DMS79 (cell line): ENCODE results near the gene FGF2.
A peak's percentile ranks its signal among the peaks of the same experiment; 100 is the strongest.

Experiments used
- DNase-seq: peaks from one replicate; lab custom pipeline; 2025; lab: John Stamatoyannopoulos, UW

Gene FGF2

DNA sequence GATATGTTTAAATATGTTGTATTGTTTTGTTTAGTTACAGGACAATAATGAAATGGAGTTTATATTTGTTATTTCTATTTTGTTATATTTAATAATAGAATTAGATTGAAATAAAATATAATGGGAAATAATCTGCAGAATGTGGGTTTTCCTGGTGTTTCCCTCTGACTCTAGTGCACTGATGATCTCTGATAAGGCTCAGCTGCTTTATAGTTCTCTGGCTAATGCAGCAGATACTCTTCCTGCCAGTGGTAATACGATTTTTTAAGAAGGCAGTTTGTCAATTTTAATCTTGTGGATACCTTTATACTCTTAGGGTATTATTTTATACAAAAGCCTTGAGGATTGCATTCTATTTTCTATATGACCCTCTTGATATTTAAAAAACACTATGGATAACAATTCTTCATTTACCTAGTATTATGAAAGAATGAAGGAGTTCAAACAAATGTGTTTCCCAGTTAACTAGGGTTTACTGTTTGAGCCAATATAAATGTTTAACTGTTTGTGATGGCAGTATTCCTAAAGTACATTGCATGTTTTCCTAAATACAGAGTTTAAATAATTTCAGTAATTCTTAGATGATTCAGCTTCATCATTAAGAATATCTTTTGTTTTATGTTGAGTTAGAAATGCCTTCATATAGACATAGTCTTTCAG lies 68.8 kb downstream of the FGF2 start:
- DNase-seq: no peak

DNA sequence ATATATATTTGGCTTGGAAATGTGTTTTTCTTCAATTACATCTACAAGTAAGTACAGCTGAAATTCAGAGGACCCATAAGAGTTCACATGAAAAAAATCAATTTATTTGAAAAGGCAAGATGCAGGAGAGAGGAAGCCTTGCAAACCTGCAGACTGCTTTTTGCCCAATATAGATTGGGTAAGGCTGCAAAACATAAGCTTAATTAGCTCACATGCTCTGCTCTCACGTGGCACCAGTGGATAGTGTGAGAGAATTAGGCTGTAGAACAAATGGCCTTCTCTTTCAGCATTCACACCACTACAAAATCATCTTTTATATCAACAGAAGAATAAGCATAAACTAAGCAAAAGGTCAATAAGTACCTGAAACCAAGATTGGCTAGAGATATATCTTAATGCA lies 69.6 kb downstream of the FGF2 start:
- DNase-seq: no peak

DNA sequence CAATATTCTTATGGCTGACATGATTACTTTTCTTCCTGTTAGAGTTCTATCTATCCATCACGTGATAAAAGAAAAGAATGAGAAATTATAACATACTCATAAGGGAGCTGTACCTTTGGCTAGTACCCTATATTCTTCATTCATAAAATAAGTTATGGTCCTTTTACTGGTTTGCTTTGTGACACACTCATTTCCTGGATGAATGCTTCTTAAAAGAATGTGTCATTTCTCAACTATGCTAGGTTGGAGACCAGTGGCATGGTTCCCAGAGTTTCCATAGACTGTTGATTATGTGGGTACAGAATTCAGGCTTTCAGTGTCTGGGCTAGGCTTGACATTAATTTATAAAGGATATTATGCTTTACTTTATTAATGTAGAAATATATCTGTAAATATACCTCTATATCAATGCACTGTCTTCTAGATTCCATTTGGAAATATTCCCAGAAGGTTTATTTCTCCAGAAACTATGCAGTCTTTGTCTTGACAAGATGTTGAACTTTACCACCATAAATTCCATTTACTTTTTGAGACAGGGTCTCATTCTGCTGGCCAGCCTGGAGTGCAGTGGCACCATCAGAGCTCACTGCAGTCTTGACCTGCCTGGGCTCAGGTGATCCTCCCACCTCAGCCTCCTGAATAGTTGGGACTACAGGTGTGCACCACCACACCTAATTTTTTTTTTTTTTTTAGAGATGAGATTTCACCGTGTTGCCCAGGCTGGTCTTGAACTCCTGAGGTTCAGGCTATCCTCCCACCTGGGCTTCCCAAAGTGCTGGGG lies 71.9 kb downstream of the FGF2 start:
- DNase-seq: no peak

DNA sequence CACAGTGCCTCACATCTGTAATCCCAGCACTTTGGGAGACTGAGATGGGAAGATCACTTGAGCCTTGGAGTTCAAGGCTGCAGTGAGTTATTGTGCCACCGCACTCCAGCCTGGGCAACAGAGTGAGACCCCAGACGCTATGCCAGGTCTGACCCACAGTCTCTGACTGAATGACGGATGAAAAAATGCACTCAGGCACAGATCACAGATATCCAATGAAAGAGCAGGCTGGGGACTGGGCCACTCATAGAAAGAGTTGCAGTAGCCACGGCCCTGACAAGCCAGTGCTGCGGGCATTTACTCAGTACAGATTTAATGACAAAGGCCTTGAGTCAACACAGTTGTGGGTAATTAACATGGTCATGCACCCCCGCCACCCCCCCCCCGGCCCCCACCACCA lies 73.1 kb downstream of the FGF2 start:
- no peak for DNase-seq

DNA sequence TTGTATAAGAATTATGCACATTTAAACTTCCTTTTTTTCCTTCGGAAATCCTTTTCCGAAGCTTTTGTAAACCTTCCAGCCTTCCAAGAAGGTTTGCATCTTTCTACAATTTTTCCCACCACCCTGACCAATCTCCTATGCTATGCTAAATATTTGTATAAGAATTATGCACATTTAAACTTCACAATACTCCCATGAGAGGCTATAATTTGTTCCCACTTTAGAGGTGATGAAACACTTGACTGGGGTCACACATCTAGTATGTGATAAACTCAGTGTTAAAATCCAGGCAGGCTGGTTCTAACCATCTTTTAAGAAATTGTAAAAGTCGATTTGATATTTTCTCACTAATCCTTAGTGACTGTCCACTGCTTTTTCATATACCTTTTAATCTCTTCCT lies 73.7 kb downstream of the FGF2 start:
- no peak for DNase-seq

DNA sequence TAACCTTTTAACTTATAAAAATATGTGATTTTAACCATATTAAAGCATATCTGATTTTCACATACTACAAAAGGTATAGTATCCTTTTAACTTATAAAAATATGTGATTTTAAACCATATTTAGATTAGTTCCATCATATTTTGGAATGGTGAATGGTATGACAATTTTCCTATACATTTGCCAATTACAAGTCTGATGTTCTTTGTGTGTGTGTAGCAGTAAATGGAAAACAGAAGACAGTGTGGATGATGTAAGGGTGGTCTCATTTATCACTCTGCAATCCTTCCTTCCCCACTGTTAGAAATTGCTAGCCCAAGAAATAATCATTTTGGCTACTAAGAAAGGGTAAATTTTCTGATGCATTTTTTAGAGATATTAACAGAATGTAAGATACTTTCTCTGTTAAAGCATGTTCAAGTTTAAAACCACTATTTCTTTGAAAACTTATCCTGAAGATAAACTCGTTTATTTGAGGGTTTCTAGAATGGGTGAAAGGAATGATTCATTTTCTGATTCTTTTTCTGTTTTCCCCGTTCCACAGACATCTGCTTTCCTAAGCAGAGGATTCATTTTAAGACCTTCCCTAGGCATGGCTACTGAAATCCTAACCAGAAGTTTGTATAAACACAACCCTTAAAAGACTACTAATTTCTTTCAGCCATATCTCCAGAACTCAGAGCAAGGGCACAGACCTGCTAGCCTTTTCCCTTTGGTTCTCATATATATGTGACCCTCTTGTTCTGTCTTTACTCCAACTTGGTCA lies 74.8 kb downstream of the FGF2 start:
- DNase-seq: no peak

DNA sequence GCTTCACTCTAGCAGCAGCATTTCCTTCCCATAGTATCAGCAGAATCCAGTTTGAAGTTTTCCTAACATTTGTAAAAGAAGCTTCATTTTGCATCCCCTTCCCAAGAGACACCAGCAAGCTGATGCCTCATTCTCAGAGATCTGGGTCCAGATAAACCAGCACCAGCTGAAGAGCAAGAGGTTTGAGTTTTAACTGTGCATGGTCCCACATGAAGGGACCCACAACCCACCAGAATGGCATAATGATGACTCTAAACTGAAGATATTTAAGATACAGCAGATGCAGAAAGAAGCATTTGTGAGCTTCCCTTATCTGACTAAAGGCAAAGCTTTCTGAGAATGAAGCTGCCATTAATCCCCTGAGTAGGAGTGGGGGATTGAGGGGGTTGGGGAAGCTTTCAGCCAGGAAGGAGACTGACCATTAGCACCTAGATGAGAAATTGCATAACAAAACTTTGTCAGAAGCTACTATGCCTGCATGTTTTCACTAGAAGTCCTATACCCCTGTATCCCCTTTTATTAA lies 77.2 kb downstream of the FGF2 start:
- DNase-seq: no peak

DNA sequence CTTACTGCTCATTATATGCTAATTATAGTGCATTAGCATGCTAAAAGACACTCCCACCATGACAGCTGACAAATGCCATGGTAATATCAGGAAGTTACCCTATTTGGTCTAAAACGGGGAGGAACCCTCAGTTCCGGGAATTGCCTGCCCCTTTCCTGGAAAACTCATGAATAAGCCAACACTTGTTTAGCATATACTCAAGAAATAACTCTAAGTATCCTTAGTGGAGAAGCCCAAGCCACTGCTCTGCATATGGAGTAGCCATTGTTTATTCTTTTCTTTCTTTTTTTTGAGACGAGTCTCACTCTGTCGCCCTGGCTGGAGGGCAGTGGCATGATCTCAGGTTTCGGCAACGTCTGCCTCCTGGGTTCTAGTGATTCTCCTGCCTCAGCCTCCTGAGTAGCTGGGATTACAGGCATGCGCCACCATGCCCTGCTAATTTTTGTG lies 80.3 kb downstream of the FGF2 start:
- no peak for DNase-seq

DNA sequence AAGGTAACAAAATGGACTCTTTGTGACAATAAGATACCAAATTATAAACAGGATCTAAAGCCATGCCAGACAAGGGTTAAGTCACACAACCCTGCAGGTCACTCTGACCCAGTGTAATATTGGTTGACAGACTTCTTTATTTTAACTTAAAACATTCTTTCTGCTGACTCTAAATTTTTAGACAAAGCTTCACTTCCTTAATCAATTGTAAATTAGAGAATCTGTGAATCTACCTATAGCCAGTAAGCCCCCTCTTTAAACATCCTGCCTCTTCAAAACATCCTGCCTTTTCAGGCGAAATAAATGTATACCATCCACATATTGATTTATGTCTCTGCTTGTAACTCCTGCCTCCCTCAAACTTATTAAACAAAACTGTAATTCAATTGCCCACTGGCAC lies 81.6 kb downstream of the FGF2 start:
- no peak for DNase-seq

DNA sequence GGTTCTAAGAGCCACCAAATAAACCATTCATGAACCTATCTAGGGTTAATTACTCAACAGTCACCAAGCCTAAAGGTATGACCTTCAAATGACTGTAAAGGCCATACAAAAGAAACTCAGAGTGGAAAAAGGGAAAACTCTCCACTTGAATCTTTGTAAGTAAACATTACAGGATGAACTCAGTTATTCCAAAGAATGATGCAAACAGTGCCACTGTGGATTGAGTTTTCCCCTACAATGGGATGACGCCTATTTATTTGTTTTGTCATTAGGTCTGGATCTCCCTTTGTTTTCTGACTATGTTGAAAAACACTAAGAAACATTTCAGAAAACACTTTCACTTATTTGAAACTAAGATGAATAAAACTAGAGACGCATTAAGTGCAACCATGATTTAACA lies 83.1 kb downstream of the FGF2 start:
- DNase-seq: no peak

DNA sequence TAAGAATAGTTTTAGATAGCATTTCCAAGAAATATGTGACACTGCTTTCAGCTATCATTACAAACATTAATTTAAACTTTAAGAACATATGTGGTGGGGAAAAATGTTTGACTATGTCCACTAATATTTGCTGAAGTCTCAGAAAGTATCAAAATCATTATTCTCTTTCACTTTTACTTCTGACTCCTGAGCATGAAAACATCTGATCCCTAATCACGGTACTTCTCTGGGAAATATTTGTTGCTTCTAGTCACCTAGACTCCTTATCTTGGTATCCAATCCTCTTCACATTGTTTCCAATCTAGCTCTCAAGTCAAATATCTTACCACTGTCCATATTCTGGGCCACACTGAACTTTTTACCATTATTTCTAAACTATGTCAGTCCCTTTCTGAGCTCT lies 85.0 kb downstream of the FGF2 start:
- DNase-seq: no peak

DNA sequence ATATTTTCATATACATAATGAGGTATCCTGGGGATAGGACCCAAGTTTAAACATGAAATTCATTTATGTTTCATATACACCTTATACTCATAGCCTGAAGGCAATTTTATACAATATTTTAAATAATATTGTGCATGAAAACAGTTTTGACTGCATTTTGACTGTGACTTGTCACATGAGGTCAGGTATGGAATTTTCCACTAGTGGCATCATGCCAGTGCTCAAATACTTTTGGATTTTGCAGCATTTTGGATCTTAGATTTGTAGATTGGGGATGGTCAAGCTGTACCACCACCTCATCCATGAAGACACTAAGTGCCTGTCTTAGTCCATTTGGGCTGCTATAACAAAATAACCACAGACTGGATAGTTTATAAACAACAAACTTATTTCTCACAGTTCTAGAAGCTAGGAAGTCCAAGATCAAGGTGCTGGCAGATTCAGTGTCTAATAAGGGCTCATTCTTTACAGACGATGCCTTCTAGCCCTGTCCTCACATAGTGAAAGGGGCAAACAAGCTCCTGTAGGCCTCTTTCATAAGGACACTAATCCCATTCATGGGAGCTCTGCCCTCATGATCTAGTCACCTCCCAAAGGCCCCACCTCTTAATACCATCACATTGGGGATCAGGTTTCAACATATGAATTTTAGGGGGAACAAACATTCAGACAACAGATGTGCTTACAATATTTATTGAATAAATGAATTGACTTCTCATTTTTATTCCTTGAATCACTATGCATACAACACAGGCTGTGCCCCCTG lies 86.4 kb downstream of the FGF2 start:
- no peak for DNase-seq

DNA sequence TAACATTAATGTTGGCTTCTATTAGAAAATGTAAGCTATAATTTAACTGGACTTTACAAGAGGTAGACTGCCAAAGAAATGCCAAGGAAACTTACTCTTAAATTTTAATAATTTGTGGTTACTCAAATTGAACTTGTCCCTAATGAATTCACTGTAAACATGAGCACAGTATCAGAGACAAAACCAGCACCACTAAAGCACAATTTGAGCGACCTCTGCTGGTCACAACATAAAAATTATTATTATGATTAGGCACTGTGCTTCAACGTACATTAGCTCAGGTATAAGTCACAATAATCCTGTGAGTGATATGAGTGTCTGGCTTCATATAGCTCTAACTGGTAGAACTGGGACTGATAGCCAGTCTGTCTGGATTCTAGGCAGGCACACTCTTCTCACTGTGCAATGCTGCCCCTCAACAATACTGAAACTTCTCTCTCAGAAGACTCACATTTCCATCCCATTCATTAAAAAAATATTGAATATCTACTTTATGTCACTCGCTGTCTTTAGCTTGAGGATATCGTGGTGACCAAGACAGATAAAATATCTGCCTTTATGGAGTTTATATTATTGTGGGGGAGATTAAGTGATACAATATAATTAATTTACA lies 87.8 kb downstream of the FGF2 start:
- no peak for DNase-seq

DNA sequence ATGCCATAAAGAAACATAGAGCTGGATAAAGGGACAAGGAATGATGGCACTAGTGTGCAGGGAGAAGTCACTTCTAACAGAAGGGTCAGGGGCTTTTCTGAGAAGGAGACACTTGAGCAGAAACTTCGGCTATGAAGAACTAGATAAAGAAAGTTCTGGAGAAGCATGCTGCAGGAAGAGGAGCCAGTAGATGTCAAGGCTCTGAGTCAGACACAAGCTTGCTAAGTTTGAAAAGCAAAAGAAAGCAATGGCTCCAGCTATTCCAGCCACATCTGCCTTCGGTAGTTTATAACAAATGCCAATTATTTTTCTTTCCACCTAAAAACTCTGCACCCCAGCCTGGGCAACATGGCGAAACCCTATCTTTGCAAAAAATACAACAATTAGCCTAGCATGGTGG lies 88.3 kb downstream of the FGF2 start:
- DNase-seq: no peak

DNA sequence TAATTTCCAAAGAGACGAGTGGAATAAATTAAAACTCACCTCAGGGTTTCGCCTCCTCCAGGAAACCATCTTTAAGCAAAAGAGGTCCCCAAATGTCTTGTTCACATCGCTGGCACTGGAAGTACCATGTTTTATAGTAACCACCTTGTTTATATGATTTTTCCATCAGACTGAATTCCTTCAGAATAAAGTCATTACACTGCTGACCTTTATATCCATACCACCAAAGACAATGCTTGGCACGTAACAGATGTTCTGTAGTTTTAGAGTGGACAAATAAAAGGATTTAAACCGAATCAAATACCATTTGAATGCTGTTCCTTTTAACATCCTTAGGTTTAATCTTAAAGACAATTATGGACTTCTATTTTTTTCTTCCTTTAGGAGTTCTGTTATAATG lies 91.1 kb downstream of the FGF2 start:
- no peak for DNase-seq

DNA sequence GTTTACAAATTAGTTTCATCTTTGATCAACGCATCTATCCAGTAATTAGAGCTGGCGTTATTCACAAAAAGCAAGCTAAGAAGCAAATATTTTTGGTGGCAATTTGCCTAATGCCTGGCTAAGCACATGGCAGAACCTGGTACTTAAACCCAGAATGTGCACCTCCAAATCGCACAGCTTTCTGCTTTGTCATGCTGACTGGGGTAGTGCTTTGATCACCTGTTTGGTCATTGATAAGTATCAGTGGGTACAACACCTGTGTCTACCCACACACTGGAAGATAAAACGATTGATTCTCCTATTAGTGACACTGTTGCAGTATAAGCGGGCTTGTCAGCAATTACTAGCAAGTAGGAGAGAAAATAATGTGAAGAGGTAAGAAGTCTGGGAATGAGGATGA lies 93.8 kb downstream of the FGF2 start:
- no peak for DNase-seq

DNA sequence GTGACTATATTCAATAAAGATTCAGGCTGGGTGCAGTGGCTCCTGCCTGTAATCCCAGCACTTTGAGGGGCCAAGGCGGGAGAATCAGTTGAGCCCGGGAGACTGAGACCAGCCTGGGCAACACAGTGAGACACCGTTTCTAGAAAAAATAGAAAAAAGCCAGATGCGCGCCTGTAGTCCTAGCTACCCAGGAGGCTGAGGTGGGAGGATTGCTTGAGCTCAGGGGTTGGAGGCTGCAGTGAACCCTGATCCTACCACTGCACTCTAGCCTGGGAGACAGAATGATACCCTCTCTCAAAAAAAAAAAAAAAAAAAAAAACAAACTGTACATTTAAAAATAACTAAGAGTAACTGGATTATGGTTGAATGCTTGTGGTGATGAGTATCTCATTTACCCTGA lies 94.7 kb downstream of the FGF2 start:
- no peak for DNase-seq

DNA sequence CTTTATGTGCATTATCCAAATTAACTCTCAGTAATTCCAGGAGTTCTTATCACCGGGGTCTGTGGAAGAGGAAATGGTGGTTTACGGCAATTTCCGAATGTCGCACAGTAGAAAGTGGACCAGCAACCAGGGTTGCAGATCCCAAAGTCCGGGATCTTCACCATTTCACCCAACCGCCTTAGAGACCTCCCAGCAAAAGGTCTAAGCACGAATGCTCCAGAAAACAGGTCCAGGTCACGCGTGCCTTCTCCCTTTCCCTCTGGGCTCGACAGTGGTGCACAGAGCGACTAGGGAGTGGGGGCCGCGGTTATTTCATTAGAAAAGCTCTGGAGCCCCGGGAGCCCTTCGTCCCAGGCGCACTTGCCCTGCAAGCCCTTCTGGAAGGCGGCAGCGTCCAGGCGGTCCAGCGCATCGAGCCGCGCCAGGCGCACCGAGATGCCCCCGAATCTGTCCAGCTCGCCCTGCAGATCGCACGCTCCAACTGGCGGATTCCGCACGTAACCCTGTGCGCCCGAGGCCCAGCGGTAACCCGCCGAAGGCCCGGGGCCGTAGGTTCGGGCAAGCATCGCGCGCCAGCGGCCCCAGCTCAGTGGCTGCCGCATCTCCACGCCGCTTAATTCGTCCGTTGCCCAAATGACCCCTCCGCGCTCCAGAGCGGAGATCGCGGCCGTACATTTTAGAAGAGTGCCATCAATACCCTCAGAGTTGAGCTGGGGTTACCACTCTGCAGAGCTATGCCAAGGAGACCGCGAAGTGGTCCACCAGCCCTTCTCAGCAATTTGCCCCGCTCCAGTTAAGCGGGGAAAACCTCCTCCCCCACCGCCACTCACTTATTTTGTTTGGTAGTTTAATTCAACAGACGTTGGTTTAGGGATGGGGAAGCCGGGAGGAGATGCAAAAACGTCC lies 95.6 kb downstream of the FGF2 start, which contains the start of gene NUDT6:
Gene NUDT6 (minus strand): TSS at position 627 of the 906 bp plus-strand sequence. CDS start 25 bp downstream, at position 602.
- DNase-seq: peak; percentile 19

DNA sequence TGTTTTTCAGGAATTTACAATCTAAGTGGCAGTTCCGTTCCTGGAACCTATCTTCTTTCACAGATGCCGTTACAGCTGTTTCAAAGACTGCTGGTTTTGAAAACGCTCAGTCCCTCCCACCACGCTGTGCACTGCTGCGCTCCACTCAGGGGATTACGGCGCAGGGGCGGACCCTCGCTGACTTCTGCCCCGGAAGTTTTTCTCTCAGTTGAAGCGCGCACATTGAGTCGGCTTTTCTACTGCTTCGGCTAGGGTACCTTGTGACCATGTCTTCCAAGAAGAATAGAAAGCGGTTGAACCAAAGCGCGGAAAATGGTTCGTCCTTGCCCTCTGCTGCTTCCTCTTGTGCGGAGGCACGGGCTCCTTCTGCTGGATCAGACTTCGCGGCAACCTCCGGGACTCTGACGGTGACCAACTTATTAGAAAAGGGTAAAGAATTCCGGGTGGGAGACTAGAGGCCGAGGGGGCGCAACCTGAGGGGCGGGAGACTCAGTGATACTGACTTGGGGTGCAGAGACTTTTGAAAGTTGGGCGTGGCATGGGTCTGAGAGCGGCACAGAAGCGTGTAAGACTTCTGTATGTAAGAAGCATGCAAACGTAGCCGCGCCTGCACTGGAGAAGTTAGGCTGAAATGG lies 96.4 kb downstream of the FGF2 start:
- peak; percentile 32 for DNase-seq

DNA sequence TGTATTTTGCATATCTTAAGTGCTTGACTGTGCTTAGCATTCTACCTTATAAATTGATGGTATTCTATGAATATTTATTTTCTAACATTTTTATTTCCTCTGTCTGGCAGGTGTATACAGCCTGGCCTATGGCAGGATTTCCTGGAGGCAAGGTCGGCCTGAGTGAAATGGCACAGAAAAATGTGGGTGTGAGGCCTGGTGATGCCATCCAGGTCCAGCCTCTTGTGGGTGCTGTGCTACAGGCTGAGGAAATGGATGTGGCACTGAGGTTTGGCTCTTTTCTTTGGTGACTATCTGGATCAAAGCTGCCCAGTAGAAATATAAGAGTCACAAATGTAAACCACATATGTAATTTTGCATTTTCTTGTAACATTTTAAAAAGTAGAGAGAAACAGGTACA lies 102.3 kb downstream of the FGF2 start:
- DNase-seq: no peak
